Neuronal stem cell (in vitro differentiated cells): ENCODE measurements around the gene MALAT1.

ENCODE experiments used
- DNase-seq: peaks from one replicate; pipeline ENCODE4 v3.0.0-alpha.2; 2013; ENCODE audit warnings: low spot score
- H2AFZ ChIP-seq: one replicate; pipeline ENCODE4 v1.6.1; 2013; ENCODE audit warnings: mild to moderate bottlenecking, low read length, inconsistent platforms
- H2AK5ac ChIP-seq: 2 replicates; pipeline ENCODE4 v1.6.1; 2013; ENCODE audit warnings: low read depth, mild to moderate bottlenecking, inconsistent platforms, low read length, moderate library complexity, mixed read lengths
- H2BK120ac ChIP-seq: 2 replicates; pipeline ENCODE4 v1.6.1; 2013; ENCODE audit warnings: low read depth, mild to moderate bottlenecking, inconsistent platforms, low read length, moderate library complexity, mixed read lengths
- H2BK12ac ChIP-seq: one replicate; pipeline ENCODE4 v1.6.1; 2013; ENCODE audit warnings: low read length, inconsistent platforms
- H2BK15ac ChIP-seq: 2 replicates; pipeline ENCODE4 v1.6.1; 2013; ENCODE audit warnings: mild to moderate bottlenecking, low read length, inconsistent platforms, mixed read lengths
- H2BK5ac ChIP-seq: one replicate; pipeline ENCODE4 v1.6.1; 2013; ENCODE audit warnings: inconsistent platforms, mild to moderate bottlenecking, low read length, moderate library complexity
- H3K14ac ChIP-seq: one replicate; pipeline ENCODE4 v1.6.1; 2013; ENCODE audit warnings: low read length, inconsistent platforms
- H3K18ac ChIP-seq: 2 replicates; pipeline ENCODE4 v1.6.1; 2013; ENCODE audit warnings: low read length, inconsistent platforms
- H3K23ac ChIP-seq: 2 replicates; pipeline ENCODE4 v1.6.1; 2013; ENCODE audit warnings: low read depth, mild to moderate bottlenecking, mixed read lengths, low read length, inconsistent platforms; ENCODE audit not compliant: poor library complexity
- H3K27ac ChIP-seq: replicated peaks from 3 replicates; pipeline ENCODE4 v1.5.1; 2013; ENCODE audit warnings: low read length, inconsistent platforms
- H3K27me3 ChIP-seq, 3 experiments: 2 replicates each; pipeline ENCODE4 v1.6.1; 2013; ENCODE audit warnings: low read length in 3 of 3, mild to moderate bottlenecking in 2 of 3, inconsistent platforms in 1 of 3, low read depth in 1 of 3, mixed read lengths in 1 of 3, moderate library complexity in 1 of 3; ENCODE audit not compliant: control insufficient read depth in 3 of 3, insufficient read depth in 3 of 3
- H3K36me3 ChIP-seq, 2 donors: replicated peaks in 1 of 2; 2 replicates each; pipeline ENCODE4 v1.6.1; 2013; ENCODE audit warnings: low read length in 2 of 2; ENCODE audit not compliant: control insufficient read depth in 2 of 2, insufficient read depth in 2 of 2
- H3K4ac ChIP-seq: 2 replicates; pipeline ENCODE4 v1.6.1; 2013; ENCODE audit warnings: inconsistent platforms, mild to moderate bottlenecking, low read length, moderate library complexity
- H3K4me1 ChIP-seq, 2 donors: 1 replicate in 1 of 2; 2 replicates in 1 of 2; pipeline ENCODE4 v1.6.1; 2013; ENCODE audit warnings: low read length in 2 of 2, low read depth in 1 of 2; ENCODE audit not compliant: control insufficient read depth in 2 of 2, insufficient read depth in 1 of 2
- H3K4me2 ChIP-seq: one replicate; pipeline ENCODE4 v1.6.1; 2013; ENCODE audit warnings: mild to moderate bottlenecking, low read length, inconsistent platforms; ENCODE audit not compliant: insufficient read depth, poor library complexity, severe bottlenecking
- H3K4me3 ChIP-seq, 2 donors: 2 replicates each; pipeline ENCODE4 v1.5.1; 2013; ENCODE audit warnings: low read length in 2 of 2, mild to moderate bottlenecking in 2 of 2, inconsistent platforms in 1 of 2, moderate library complexity in 1 of 2
- H3K79me1 ChIP-seq: one replicate; pipeline ENCODE4 v1.6.1; 2013; ENCODE audit warnings: low read depth, mild to moderate bottlenecking, inconsistent platforms, low read length, moderate library complexity
- H3K9ac ChIP-seq: one replicate; pipeline ENCODE4 v1.6.1; 2013; ENCODE audit warnings: mild to moderate bottlenecking, low read depth, low read length, inconsistent platforms; ENCODE audit not compliant: poor library complexity
- H3K9me3 ChIP-seq, 2 donors: replicated peaks in 1 of 2; 2 replicates each; pipeline versions ENCODE3 to v1.6.1; 2013; ENCODE audit warnings: low read length in 2 of 2, mild to moderate bottlenecking in 2 of 2, inconsistent platforms in 1 of 2, low read depth in 1 of 2, mixed read lengths in 1 of 2, moderate library complexity in 1 of 2; ENCODE audit not compliant: control insufficient read depth in 2 of 2, insufficient read depth in 1 of 2
- H4K8ac ChIP-seq: one replicate; pipeline ENCODE4 v1.6.1; 2013; ENCODE audit warnings: low read depth, mild to moderate bottlenecking, inconsistent platforms, low read length, moderate library complexity
- H4K91ac ChIP-seq: one replicate; pipeline ENCODE4 v1.6.1; 2013; ENCODE audit warnings: low read length, low read depth, mild to moderate bottlenecking, inconsistent platforms; ENCODE audit not compliant: poor library complexity
- WGBS, 2 donors: extraction: QIAGEN DNeasy Blood & Tissue Kit; methylation state at CpG; one replicate each; pipeline ENCODE4 v1.1.7; 2013; ENCODE audit warnings: missing lambda C conversion rate in 2 of 2, mixed read lengths in 1 of 2; ENCODE audit not compliant: insufficient read length in 2 of 2, insufficient replicate concordance in 1 of 2; ENCODE audit errors: extremely low coverage in 2 of 2; 5-methylcytosine and 5-hydroxymethylcytosine counted together

MALAT1 gene

GRCh38 chr11:65539744-65540289 lies 41.0 kb downstream of the MALAT1 start:
- peak overlapping the region; percentile 88 for H2AK5ac ChIP-seq
- peak overlapping the region; percentile 89 for H3K18ac ChIP-seq
- WGBS, 2 donors: no CpG with 5 or more reads among the region's 60 CpGs
- no peak overlapping the region for H2BK5ac ChIP-seq
- H3K27me3 ChIP-seq: peaks cover 0 to 45% (median 13%) of the 10 kb centered on the region in 3 experiments
- peaks cover 24 to 50% of the 10 kb centered on the region in 2 donors for H3K36me3 ChIP-seq
- H3K4ac ChIP-seq: no peak overlapping the region
- H3K23ac ChIP-seq: peak overlapping the region; percentile 94
- H2BK120ac ChIP-seq: peak overlapping the region; percentile 18
- peak overlapping the region in 1 of 2 donors; percentile 82 for H3K4me3 ChIP-seq
- H3K27ac ChIP-seq: no peak overlapping the region
- H3K14ac ChIP-seq: peak overlapping the region; percentile 71
- H3K9ac ChIP-seq: peak overlapping the region; percentile 83
- no peak for DNase-seq
- H3K4me1 ChIP-seq: peaks cover 0 to 10% of the 10 kb centered on the region in 2 donors
- no peak overlapping the region for H4K91ac ChIP-seq
- H4K8ac ChIP-seq: no peak overlapping the region
- H2BK12ac ChIP-seq: peak overlapping the region; percentile 58
- no peak overlapping the region for H2AFZ ChIP-seq
- peaks cover 5% of the 10 kb centered on the region for H3K79me1 ChIP-seq
- H3K4me2 ChIP-seq: peak overlapping the region; percentile 95
- no peaks in the 10 kb centered on the region for H3K9me3 ChIP-seq
- peak overlapping the region; percentile 92 for H2BK15ac ChIP-seq

GRCh38 chr11:65540290-65541092 lies 41.6 kb downstream of the MALAT1 start:
- Histone ChIP-seq H2AK5ac (peak overlapping the region; percentile 88), H3K4me3 (peak overlapping the region in 1 of 2 donors; percentile 82), H3K4me2 (peak overlapping the region; percentile 95), H3K79me1 (peaks cover 5% of the 10 kb centered on the region), H3K27me3 (peaks cover 0 to 52% (median 13%) of the 10 kb centered on the region in 3 experiments), H2AFZ (no peak overlapping the region), H3K36me3 (peaks cover 19 to 44% of the 10 kb centered on the region in 2 donors), H3K4ac (no peak overlapping the region), H3K9me3 (no peaks in the 10 kb centered on the region), H3K4me1 (peaks cover 0 to 10% of the 10 kb centered on the region in 2 donors), H3K14ac (peak overlapping the region; percentile 89), H2BK15ac (peak overlapping the region; percentile 6), H4K91ac (no peak overlapping the region), H3K18ac (peak overlapping the region; percentile 98), H2BK5ac (no peak overlapping the region), H3K23ac (peak overlapping the region; percentile 94), H2BK120ac (peak overlapping the region; percentile 88), H4K8ac (no peak overlapping the region), H3K9ac (peak overlapping the region; percentile 83), H2BK12ac (no peak overlapping the region), H3K27ac (no peak overlapping the region)
- peak; percentile 84 for DNase-seq
- WGBS, 2 donors: no CpG with 5 or more reads among the region's 78 CpGs

GRCh38 chr11:65541093-65541982 lies 42.5 kb downstream of the MALAT1 start:
- no peak overlapping the region for H3K4ac ChIP-seq
- peak overlapping the region; percentile 18 for H2BK15ac ChIP-seq
- H3K18ac ChIP-seq: peak overlapping the region; percentile 83
- peak overlapping the region; percentile 14 for H3K9ac ChIP-seq
- H3K79me1 ChIP-seq: peaks cover 5% of the 10 kb centered on the region
- no peak overlapping the region for H2BK12ac ChIP-seq
- no peak overlapping the region for H3K14ac ChIP-seq
- H3K27me3 ChIP-seq: peaks cover 0 to 60% (median 13%) of the 10 kb centered on the region in 3 experiments
- no peak overlapping the region for H3K4me3 ChIP-seq
- peak overlapping the region; percentile 39 for H2AK5ac ChIP-seq
- no peak overlapping the region for H2AFZ ChIP-seq
- H3K9me3 ChIP-seq: no peaks in the 10 kb centered on the region
- WGBS, 2 donors: no CpG with 5 or more reads among the region's 18 CpGs
- no peak overlapping the region for H4K91ac ChIP-seq
- DNase-seq: no peak
- H2BK120ac ChIP-seq: peak overlapping the region; percentile 88
- H3K27ac ChIP-seq: no peak overlapping the region
- H3K4me1 ChIP-seq: peaks cover 0 to 13% of the 10 kb centered on the region in 2 donors
- H3K4me2 ChIP-seq: peak overlapping the region; percentile 95
- H3K36me3 ChIP-seq: peaks cover 10 to 35% of the 10 kb centered on the region in 2 donors
- no peak overlapping the region for H2BK5ac ChIP-seq
- H4K8ac ChIP-seq: no peak overlapping the region
- peak overlapping the region; percentile 94 for H3K23ac ChIP-seq
